HG03558 (cell line): ENCODE data around the gene TMEM63C.

Experiments used
- ATAC-seq: cut with Tn5 transposase; IDR thresholded peaks from one replicate; pipeline ENCODE4 v1.9.1; 2021; ENCODE audit warnings: moderate number of reproducible peaks; ENCODE audit not compliant: unreplicated experiment; ENCODE audit errors: extremely low read depth

Gene TMEM63C

DNA sequence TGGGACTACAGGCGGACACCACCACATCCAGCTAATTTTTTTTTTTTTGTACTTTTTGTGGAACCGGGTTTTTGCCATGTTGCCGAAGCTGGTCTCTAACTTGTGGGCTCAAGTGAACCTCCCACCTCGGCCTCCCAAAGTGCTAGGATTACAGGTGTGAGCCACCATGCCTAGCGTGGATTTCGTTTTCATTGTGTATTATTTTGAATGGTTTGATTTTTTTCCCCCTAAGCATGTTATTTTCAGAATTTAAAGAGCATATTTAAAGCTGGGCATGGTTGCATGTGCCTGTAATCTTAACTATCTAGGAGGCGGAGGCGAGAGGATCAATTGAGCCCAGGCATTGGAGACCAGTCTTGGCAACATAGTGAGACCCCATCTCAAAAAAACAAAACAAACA, 13.1 kb downstream of the TMEM63C start:
- no peak for ATAC-seq

DNA sequence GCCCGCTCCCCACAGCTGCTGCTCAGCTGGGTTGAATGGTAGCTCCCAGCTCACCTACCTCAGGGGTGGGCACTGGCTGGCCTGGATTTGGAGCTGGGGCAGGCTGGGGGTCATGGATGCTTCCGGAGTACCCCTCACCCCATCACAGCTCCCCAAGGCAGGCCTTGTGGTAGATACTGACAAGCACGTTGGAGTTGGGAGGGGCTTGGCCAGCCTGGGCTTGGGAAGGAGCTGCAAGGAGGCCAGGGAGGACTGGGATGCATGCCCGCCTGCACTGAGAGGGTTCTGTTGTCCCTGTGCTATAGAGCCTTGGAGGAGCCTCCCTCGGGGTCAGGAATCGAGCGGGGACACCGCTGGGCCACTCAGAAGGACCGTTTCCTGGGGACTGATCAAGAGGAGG, 14.2 kb downstream of the TMEM63C start:
- no peak for ATAC-seq

DNA sequence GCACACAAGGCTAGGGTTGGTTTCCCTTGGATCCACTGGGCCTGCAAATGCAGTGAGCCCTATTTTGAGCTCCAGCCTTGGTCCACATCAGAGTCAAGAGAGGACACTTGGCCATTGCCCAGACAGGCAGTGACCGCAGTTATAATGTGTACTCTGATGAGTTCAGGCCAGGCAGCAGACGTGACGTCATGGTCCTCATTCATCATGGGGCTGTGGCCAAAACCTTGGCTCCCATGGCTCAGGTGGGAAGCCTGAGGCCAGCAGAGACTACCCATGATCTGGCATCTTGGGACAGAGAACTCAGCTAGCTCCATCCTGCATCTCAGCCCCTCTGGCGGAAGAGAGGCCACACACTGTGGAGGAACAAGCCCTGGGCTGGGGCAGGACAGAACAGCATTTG, 16.4 kb downstream of the TMEM63C start:
- ATAC-seq = no peak

DNA sequence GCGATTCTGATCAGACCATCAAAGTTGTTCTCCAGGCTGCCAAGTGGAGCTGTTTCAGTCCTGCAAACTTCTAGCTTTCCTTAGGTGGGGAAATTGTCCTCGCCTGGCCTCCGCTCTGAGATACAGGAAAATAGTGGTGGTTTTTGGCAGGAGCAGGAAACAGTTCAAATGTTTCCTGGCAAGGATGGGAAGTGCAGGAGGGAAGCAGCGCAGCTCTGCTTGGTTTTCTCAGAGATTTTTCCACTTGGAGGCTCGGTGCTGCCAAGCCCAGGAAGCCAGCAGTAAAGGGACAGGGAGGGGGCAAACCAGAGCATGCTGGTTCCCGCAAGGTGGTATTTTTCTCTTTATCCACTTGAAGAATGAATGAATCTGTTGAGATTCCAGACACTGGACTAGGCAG, 17.0 kb downstream of the TMEM63C start:
- no peak for ATAC-seq

DNA sequence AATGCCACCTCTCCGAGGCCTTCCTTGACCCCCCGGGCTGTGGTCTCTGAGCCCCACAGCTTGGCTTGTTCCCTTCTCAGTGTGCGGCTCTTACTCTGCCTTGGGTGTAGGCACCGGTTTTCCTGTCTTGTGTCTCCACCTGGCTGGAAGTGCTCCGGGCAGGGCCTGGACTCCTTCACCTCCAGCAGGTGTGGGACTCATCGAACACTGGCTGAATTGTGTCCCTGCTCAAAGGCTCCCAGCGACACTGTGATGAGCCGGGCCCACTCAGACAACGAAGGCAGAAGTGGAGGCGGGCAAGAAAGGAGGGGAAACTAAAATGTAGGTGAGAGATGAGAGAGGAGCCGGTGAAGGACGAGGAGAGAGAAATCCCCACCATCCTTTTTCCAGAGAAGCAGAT, 18.0 kb downstream of the TMEM63C start:
- no peak for ATAC-seq

DNA sequence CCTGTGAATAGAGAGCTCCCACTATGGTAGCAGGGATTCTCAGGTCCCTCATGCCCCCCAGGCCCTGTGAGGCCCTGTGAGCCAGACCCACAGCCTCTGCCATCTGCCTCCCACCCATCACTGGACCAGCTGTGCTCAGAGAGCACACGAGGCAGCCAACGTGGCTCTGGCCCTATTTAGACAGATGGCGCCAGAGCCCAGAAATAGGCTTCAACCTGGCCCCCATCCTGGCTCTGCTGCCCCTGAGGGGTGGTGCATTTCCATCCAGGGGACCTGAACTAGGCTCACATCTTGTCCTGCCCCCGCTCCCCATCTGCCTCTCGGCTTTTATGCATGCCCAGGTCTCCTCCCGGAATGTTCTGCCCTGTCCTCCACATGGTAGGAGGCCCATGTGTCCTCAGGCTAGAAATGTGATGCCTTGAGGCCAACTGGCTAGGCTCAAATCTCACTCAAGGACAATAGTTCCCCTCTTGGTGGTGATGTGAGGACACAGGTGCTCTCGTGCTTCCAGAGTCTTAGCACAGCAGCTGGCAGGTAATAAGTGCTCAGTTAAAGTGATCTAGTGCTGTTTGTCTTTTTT, 18.9 kb downstream of the TMEM63C start:
- no peak for ATAC-seq

DNA sequence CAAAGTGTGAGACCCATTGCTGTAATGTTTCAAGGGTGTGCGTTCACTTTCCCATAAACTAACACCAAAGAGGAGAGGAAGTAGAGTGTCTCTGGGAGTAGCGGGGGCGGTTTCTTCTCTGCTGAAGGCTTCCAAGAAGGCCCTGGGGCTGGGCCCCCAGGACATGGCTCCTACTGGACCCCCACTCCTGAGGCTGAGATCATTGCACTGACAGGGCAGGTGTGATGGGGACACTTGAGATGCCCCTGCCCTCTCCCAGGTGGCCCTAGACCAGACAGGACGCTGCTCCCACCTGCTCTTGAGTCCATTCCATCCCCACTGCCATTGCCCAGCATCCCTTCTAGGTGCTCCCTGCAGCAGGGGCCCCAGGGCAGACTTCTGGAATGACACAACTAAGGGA, 20.1 kb downstream of the TMEM63C start:
- no peak for ATAC-seq

DNA sequence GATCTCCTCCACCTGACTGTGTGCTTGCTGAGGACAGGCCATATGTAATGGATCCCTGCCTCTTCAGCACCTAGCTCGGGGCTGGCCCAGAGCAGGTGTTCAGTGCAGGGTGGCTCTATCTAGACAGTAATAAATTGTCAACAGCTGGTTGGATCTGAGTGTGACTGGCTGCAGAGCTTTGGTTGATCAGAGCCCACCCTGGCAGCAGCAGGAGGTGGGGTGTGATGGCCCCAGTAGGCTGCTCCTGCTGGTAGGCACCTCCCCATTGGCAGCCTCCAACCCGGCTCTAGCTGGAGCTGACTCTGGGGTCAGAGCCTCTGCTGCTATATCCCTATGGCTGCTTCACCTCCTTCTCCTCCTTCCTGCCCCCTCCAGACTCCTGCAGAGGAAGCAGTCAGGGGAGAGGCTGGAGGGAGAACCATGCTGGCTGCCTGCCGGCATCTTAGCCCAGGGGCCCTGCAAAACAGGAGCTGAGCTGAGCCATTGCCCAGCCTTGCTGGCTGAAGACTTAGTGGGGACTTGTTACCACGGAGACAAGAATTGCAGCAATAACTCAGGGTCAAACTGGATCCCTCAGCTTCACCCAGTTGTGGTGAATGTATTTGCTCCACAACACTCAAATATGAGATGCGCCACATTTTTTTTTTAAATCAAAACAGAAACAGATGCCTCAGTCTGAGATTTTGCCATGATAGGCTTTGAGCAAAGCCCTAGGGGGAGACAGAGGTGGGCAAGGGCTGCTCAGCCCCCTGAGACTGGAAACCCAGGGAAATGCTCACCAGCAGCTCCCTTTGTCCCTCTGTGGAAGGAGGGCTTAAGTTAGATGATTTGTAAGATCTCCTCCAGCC, 22.2 kb downstream of the TMEM63C start:
- no peak for ATAC-seq

DNA sequence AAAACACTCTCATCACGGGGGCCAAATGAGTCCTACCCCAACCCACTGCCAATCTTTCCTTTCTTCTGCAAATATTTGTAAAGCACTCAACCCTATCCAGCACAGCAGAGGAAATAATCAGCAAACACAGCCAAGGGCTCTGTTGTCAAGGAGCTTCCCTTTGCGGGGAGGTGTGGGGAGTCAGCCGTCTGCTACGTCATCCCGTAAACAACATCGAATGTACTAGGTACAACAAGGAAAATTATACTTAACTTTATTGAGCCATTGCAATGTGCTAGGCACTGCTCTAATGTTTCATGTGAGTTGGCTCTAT, 22.8 kb downstream of the TMEM63C start:
- no peak for ATAC-seq

DNA sequence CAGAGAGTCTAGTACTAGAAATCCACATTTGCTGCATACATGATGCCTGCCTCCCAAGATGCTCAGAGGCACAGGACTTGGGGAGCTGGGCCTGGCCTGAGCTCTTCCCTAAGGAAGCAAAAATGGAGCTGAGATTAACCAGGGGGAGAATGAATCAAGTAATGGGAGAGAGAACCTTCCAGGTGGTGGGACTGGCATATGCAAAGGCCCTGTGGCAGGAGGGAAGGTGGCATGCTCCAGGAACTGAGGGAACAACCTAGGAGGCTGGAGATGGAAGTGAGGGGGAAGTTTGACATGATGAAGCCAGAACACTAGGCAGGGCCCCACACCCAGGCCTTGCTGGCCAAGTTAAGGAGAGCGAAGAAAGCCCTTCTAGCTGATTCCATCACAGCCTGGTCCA, 23.3 kb downstream of the TMEM63C start:
- ATAC-seq = no peak

DNA sequence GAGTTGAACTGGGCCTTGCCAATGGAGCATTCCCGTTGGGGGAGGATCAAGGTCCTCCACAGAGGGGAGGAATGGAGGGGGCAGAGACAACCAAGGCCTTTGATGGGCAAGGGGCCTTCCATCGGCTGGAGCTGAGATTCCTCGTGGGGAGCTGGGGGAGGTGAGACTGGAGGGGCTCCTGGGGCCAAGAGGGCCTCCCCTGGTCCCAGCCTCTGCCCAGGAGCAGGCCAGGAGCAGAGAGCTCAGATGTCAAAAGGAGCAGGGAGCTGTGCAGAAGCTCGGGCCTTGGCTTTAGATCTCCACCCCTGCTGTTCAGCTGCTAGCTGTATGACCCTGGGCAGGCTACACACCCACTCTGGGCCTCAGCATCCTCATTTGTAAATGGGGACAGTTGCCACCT, 24.0 kb downstream of the TMEM63C start:
- no peak for ATAC-seq

DNA sequence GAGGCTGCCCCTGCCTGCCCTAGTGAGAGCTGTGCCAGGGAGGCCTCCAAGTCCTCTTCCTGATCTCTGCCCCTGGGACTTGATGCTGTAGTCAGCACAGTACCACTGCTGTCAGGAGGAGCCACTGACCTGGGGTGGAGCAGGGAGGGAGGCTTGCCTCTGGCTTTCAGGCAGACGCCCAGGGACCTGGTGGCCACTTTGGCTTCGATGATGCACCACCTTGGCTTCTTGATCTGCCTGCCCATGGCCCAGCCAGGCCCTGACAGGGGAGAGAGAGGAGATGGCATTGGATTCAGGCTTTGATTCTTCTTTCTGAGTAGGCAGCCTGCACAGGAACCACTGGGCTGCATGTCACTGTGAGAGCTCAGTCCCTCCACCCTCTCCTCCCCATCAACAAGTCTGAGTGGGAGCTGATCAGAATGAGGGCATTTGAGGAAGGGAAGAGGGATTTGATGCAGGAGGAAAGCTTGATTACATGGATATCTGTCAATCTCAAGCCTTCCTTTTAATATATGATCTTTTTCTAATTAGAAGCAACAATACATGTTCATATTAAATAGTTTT, 24.7 kb downstream of the TMEM63C start:
- ATAC-seq = no peak

DNA sequence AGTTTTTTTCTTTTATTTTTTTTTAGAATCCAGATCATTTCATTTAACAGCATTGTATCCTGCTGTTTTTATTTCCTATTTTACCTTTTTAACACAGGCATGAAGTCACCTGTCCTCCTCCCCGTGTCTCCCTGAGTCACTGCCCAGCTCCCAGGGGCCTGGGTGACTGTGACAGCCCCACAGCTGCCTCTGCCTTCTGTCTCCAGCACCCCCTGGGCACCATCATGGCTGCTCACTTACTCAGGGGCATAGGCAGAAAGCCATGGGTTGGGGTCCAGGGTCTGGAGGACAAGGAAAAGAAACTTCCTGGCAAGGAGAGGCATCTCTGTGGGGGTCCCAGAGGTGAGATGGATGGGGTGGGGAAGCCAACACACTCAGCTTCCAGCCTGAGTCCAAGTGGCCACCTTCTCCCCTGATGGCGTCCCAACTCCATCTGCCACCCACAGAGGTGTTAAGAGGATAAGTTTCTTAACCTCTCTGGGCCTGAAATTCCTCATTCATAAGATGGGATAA, 25.3 kb downstream of the TMEM63C start:
- ATAC-seq = no peak

DNA sequence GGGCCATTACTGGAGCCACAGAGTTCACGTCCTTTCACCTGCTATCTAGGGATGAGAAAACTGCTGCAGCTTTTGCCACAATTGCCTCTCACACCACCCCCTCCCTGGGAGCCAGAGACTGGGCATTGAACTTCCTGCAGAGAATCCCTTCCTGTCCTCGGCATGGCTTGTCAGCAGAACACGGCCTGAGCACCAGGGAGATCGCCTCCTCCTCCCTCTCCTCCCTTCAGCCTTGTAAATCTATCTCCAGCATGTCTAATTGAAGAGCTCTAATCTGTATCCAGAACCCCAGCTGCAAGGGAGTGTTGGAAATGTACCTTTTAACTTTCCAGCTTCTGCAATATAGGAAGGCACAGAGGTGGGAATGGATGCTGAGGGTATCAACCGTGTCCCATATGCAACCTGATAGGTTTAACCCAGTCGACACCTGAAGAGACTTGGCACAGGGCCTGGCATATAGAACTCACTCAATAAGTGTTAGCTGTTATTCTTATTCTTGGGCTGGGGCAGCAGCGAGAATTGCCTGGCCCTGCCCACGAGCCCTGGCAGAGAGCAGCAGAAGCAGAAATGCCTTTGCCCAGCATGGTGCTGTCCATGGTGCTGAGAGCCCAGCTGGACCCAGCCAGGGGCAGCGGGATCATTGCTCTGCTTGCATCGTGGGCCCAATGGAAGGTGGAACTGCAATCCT, 26.8 kb downstream of the TMEM63C start:
- no peak for ATAC-seq

DNA sequence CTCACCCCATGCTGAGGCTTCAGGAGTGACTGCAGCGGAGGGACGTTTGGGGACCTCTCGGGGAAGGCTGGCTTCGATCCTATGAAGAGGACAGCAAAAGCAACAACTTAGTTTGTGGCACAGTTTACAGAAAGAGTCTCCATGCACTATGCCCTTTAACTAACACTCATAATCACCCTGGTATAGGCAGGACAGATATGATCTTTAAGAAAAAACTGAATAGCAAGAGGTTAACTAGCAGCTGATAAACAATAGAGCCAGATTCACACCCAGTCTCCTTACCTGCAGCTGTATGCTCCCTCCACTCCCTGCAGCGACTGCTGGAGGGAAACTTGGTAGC, 27.4 kb downstream of the TMEM63C start:
- ATAC-seq = no peak

DNA sequence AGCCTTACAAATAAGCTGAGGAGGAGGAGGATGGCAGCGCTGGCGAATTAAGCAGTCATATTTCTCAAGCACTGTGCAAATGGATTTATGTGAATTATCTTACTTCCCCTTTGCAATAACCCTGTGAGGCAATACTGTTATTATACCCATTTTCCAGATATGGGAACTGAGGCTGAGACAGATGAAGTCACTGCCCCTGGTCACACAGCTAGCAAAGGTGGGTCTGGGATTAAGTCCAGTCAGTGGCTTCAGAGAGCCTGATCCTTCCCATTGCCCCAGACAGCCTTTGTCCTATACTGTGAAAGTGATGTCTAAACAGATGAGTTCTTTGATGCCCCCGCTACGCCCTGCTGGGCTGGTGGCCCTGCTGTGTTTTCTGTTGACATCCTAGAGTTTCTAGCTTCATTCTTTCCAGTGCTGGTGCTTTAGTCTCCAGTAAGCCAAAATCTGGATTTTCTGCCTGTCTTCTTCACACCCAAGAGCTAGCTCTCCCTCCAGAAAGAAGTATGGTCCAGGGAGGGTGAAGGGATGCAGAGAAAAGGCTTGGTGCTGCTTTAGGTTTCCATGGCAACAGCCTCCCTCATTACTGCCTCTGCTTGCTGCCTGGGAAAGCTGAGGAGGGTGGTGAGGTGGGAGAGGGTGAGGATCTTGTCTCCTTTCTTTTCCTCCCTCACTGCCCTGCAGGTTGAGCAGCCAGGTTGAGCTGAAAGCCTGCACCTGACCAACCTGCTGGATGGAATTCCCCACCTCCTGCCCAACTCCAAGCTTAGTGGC, 30.7 kb downstream of the TMEM63C start:
- ATAC-seq = no peak

DNA sequence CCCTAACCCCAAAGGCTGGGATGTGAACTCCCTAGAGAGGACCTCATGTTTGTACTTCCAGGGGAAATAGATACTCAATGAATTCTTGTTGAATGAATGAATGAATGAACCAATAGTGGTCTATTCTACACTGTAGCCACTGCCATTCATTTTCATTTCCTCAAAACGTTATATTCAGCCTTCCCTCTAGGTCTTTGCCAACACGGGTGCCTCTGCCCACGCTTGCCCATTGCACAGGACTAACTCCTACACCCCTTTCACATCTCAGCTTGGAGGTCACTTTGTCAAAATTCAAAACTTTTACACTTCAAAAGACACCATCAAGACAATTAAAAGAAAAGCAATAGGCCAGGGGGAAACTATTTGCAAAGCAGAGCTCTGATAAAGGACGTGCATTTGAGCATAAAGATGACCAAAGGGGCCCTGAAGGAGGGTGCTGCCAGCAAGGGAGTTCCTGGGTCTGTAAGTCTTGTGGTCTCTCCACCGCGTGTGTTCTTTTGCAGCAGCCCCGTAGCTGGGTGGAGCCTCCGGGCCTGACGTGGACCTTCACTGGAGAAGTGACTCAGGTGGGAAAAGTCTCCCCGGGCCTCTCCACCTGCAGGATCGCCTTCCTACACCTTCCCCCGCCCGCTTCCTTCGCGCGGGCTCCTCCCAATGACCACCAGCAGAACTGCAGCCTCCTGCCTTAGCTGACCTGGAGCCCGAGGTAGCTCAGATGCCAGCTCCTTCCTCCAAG, 31.5 kb downstream of the TMEM63C start:
- ATAC-seq = no peak

DNA sequence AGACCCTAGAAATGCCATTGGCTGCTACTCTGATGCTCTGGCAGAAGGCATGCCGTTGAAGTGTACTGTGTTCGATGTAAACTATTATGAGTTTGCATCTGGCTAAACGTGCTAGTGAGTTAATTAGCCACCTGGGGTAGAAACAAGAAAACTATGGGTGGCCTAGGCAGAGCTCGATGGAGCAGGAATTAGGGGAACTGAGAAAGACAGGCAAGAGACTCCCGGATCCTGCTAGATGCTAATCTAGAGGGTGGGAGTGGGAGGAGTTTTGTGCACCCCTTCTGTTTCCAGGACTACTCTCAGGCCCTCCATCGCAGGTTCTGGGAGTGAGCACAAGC, 32.0 kb downstream of the TMEM63C start:
- no peak for ATAC-seq

DNA sequence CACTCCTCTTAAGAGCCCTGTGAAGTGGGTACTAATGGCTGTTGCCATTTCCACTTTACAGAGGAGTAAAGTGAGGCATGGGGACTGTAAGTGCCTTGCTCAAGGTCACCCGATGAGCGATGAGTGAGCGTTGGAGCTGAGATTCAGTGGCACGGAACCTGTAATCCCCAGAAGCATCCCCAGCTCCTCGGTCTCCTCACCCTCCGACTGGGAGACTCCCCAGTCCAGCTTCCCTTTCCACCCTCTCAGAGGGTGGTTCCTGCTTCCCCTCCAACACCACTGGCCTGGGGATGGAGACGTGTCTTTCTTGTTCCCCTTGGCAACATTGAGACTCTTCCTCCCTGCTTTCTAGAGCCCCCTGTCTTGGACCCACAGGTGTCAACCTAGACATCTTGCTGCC, 32.6 kb downstream of the TMEM63C start:
- ATAC-seq = no peak

DNA sequence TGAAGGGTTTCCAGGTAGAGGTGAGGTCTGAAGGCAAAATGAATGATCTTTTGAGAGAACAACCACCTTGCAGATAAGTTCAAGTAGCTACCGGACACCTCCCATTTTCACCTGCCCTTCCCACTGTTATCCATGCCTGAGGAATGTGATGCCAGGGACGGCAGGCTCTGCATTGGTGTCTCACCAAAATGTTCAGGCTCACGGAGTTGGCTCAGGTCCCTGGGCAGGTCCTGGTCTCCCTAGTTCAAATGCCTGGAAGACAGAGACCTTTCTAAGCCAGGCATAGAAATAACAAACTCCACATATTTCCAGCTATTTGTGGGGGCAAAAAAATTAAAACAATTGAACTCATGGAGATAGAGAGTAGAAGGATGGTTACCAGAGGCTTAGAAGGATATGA, 36.0 kb downstream of the TMEM63C start:
- no peak for ATAC-seq
